ENCODE results near the gene RBBP8.
A peak's percentile ranks its signal among the peaks of the same experiment; 100 is the strongest.

Gene RBBP8

GRCh38 chr18:22999212-22999611 is 66.1 kb downstream of the RBBP8 start:
- in situ Hi-C loops (cut with HindIII; ENCODE audit: low sequenced_read_pairs): no loop called here
- H3K4me3 ChIP-seq (ENCODE audit: low read depth, low read length): no peak overlapping the region
- peak; percentile 21 for DNase-seq (ENCODE audit: low read depth, low spot score)
- TF ChIP-seq CTCF (IDR thresholded peaks at IDR 0.05; ENCODE audit: low read depth, low read length): no peak

GRCh38 chr18:22999647-23000046 is 66.5 kb downstream of the RBBP8 start:
- no peak for DNase-seq (ENCODE audit: low read depth, low spot score)
- in situ Hi-C loops (cut with HindIII; ENCODE audit: low sequenced_read_pairs): no loop called here
- no peak overlapping the region for H3K4me3 ChIP-seq (ENCODE audit: low read depth, low read length)
- no peak for TF ChIP-seq CTCF (IDR thresholded peaks at IDR 0.05; ENCODE audit: low read depth, low read length)

GRCh38 chr18:23003289-23003688 is 70.2 kb downstream of the RBBP8 start:
- DNase-seq (ENCODE audit: low read depth, low spot score): no peak
- TF ChIP-seq CTCF (IDR thresholded peaks at IDR 0.05; ENCODE audit: low read depth, low read length): no peak
- in situ Hi-C loops (cut with HindIII; ENCODE audit: low sequenced_read_pairs): no loop called here
- no peak overlapping the region for H3K4me3 ChIP-seq (ENCODE audit: low read depth, low read length)

- TF ChIP-seq CTCF (IDR thresholded peaks at IDR 0.05; ENCODE audit: low read depth, low read length): no peak
- in situ Hi-C loops (cut with HindIII; ENCODE audit: low sequenced_read_pairs): no loop called here
- H3K4me3 ChIP-seq (ENCODE audit: low read depth, low read length): no peak overlapping the region
- DNase-seq (ENCODE audit: low read depth, low spot score): peak; percentile 5
Measured at GRCh38 chr18:23012249-23012648, 79.1 kb downstream of the RBBP8 start.

GRCh38 chr18:23020555-23021294 is 87.6 kb downstream of the RBBP8 start:
- H3K4me3 ChIP-seq (ENCODE audit: low read depth, low read length): no peak overlapping the region
- DNase-seq (ENCODE audit: low read depth, low spot score): no peak
- in situ Hi-C loops (cut with HindIII; ENCODE audit: low sequenced_read_pairs): no loop called here
- no peak for TF ChIP-seq CTCF (IDR thresholded peaks at IDR 0.05; ENCODE audit: low read depth, low read length)

- no peak for DNase-seq (ENCODE audit: low read depth, low spot score)
- in situ Hi-C loops (cut with HindIII; ENCODE audit: low sequenced_read_pairs): no loop called here
- H3K4me3 ChIP-seq (ENCODE audit: low read depth, low read length): no peak overlapping the region
- no peak for TF ChIP-seq CTCF (IDR thresholded peaks at IDR 0.05; ENCODE audit: low read depth, low read length)
Measured at GRCh38 chr18:23021623-23022022, 88.5 kb downstream of the RBBP8 start.
